ENCODE measurements around the gene MCUB.
A peak's percentile ranks its signal among the peaks of the same experiment; 100 is the strongest.

The MCUB gene

DNA sequence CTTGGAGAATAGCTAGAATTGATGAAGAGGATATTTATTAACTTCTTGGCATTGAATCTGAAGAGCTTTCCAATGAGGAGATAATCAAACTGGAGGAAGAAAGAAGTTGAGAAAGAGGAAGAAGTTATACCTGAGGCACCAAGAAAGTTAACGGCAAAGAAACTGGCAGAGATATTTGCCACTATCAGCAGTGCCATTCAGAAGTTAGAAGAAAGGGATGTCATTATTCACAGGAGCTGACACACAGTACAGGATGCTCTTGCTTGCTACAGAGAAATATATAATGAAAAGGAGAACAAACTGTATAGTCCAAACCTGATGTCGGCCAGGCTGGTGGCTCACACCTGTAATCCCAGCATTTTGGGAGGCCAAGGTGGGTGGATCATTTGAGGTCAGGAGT, 64.5 kb downstream of the MCUB start:
- no peak for DNase-seq

DNA sequence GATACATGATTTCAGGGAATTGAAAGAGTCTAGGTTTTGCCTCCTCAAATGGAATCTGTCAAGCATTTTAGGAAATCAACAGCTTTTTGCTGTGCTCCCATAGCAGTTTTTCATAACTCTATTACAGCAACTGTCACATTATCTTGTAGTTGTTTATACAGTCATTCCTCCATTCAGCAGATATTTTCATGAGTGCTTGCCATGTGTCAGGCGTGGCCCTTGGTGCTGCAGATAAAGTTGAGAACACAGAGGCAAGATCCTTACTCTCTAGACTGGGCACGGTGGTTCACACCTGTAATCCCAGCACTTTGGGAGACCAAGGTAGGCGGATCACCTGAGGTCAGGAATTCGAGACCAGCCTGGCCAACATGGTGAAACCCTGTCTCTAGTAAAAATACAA, 67.3 kb downstream of the MCUB start:
- DNase-seq, result no peak

DNA sequence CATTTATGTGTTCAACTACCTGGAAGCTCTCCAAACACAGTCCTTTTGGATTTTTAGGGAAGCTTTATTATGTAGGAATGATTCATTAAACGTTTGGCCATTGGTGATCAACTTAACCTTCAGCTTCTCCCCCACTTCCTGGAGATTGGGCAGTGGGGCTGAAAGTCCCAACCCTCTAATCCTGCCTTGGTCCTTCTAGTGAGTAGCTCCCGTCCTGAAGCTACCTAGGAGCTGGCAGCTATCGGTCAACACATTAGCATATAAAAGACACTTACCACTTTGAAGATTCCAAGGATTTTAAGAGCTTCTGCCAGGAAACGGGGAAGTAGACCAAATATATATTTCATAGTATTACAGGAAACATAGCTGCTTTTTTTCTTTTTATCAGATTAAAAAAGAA, 69.7 kb downstream of the MCUB start:
- no peak for DNase-seq

DNA sequence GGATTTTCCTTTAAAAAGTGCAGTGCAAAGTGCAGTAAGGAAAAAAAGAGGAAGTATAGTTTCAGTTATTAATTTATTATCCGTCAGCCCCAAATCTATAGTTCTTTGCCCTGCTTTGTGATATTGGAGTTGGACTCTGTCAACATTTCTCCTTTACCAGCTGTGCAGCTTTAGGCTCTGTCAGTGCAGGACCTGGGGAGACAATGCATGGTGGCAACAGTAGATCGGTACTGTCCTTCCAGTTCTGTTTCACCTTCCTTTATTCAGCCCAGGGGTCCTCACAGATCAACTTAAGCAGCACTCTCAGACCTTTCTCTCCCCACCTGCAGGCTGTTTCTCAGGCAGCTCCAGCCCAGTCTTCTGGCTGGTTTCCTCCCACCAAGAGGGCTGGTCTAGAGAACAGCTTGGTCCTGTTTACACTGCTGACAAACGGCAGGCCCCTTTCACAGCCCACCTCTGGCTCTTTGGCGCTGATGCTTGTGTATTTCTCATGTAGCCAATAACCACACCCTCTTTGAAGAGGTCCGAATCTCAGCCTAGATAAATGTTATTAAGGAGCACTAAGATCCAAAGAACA, 71.6 kb downstream of the MCUB start:
- no peak for DNase-seq

DNA sequence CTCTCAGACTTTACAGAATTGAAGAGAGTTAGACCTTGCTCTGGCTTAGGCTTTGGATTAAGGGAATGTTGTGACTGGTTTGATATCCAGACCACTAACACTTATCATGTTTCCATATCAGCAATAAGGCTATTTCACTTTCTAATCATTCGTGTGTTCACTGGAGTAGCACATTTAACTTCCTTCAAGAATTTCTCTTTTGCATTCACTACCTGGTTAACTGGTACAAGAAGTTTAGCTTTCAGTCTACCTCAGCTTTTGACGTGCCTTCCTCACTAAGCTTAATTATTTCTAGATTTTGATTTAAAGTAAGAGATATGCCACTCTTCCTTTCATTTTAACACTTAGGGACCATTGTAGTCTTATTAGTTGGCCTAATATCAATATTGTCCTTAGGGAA, 80.6 kb downstream of the MCUB start:
- no peak for DNase-seq

DNA sequence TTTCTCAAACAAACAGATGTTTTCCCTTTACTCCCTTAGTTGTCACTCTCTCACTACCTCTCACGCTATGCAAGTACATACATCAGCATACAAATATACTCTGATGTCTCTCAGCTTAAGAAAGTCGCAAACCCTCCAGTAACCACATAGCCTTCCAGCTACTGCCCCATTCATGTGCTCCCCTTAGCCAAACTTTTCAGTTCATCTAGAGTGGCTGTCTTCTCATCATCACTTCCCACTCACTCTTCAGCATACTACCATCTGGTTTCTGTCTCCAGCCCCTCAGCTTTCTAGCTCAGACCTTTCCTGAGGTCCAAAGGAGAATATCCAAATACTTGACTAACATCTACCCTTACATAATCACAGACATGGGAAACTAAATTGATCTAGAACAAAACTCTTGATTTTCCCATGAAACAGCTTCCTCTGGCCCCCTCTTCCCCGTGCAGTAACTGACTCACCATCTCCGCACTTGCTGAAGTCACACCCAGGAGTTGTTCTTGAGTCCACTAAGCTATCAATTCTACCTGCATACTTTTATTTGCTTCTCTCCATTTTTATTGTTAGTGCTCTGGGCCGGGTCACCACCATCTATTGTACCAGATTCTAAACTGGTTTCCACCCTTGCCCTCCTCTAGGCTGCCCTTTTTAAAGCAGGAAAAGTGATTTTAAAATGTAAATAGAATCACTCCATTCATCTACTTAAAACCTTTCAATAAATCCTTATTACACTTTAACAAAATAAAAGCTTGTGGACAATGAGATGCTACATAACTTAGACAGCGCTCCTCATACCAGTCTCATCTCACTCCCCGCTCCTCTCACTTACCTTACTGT, 86.0 kb downstream of the MCUB start:
- no peak for DNase-seq

DNA sequence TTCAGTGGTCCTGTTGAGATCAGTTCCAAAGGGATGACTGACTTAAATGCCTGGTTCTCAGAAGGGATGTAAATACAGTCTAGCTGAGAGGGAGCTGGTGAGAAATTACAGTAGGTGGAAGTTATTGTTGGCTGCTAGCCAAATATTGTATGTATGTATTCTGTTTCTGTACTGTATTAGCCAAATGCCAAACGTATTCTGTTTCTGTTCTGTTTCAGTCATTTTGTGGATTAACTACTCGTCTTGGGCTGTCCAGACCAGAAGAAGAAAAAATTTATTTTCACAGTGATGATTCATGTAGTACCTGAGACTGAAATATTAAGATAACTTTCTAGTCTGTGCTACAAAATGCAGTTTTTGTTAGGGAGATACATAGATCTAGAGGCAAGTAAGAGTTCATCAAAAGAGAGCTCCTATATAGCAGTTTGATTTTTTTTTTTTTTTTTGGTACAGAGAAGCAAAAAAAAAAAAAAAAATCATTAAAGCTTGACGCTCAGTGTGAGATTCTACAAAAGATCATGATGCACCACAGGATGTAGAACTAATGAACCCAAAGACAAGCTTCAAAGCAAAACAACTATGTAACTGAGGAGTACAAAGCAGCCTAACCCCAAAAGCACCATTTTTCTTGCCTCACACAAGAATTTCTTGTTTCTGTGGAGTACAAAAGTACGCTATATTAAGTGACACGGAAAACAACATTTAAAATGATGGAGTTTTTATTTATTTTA, 88.4 kb downstream of the MCUB start:
- no peak for DNase-seq

DNA sequence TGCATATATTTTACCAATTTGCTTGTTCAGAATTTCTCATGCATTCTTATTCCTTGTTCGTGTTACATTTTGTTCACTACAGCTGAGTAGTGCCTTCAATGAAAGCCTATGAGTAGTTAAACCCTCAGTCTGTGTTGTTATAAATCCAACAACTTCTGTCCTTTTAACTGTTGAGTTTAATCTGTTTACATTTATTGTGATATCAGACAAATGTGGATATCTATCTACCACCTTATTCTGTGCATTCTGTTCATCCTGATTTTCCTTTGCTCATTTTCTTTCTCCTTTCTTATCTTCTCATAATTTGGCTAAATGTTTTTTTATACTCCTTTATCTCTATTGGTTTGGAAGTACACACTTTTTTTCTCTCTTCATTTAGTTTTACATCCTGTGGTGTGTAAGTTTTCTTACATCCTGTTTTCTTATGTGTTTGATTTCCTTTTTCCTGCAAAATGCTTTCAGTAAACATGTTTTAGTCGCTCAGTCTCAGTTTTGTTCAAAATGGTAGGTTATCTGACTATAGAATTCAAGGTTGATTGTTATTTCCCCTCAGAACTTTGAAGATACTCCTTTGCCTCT, 89.0 kb downstream of the MCUB start:
- no peak for DNase-seq

DNA sequence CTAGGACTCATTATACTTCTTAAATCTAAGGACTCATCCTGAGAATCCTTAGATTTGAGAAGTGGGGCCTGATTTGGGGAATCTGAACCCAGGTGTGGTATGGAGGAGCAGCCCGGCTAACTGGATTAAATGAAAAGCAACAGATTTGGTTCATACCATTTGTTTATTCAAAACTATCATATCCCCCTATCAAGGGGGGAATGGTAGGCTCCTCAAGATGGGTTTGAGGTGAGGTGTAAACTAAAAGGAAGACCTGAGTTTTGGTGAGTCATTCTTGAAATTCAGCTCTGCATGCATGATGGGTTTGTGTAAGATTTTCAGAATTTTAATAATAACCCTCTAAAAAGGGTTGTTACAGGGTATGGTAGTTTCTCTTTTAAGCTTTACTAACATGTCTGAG, 89.8 kb downstream of the MCUB start:
- no peak for DNase-seq

DNA sequence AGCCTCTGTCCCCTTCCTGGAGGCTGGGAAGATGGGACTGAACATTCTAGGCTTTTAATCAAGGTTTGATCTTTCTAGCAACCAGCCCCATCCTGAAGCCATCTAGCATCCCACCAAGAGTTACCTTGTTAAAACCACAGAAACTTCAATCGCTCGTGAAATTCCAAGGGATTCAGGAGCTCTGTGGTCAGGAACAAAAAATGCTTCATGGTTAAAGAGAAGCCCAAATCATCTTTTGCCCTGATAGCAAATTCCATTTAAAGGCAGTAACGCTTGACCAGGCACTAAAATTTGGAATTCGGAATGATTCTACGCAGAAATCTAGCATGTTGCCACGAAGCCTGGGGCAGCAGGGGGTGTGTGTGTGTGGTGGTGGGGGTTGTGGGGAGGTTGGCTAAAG, 95.3 kb downstream of the MCUB start:
- no peak for DNase-seq

DNA sequence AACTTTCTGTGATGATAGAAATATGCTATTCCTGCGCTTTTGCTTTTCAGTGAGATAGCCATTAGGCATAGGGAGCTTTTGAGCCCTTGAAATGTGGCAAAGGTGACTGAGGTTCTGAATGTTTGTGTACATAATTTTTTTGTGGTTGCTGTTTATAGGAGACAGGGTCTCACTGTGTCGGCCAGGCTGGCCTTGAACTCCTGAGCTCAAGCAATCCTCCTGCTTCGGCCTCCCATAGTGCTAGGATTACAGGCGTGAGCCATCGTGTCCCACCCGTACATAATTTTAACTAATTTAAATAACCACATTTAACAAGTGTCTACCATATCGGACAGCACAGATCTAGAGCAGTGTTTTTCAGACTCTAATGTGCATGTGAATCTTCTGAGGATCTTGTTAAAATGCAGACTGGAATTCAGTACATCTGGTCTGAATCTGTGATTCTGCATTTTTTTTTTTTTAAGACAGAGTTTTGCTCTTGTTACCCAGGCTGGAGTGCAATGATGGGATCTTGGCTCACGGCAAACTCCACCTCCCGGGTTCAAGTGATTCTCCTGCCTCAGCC, 97.9 kb downstream of the MCUB start:
- no peak for DNase-seq

DNA sequence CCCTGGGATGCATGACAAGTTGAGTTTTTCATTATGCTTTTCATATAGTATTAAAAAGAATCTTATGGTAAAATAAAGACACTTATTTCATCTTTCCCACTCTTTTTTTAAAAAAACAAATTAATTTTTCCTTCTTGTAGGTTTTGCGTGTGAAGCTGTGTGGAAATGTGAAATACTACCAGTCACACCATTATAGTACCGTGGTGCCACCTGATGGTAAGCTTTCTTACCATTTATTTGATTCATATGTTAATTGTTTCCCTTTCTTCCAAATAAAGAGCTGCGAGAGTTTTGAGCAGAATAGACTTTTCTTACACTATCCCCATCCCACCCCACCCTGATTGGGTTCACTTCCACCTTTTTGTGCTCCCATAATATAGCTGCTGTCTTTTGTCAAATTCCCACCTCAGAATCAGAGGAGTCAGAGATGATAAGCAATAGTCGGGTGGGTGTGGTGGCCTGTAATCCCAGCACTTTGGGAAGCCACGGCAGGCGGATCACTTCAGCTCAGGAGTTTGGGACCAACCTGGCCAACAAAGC, 98.9 kb downstream of the MCUB start:
- peak in 1 of 56 donors; percentile 5 for DNase-seq

DNA sequence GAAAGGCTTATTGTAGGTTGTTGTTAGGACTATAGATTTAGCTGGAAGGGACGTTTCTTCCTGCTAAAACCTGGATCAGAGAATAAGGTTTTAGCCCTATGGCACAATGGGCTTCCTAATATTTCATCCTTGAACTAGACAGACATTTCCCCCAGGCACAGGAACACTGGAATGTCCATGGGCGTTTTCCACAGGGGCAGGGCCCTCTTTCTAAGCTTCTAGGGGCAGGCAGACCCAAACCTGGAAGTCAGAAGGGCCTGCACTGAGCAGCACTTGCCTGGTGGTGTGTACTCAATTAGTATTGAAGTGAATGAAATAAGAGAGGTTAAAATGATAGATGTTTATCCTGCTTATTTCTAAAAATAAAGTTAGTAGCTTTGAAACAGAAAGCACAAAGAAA, 102.1 kb downstream of the MCUB start:
- no peak for DNase-seq

DNA sequence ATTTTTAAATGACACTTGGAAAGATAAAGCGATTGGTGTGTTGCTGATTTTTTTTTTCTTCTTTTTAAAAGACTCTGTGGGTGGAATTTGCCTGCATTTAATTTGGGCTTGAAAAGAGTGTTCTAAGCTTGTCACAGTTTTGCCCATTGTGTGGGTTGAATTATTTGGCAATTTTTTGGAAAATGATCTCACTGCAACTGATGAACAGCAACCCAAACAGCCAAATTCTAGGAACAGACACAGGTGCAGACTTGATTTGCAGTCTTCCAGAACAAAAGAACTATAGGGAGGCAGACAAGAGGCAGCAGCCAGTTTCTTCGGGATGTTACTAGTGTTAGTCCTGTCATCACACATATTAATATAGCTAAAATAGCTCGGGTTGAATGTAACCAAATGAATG, 102.7 kb downstream of the MCUB start:
- peak in 10 of 56 donors; percentile 2 to 34 (median 8) for DNase-seq

DNA sequence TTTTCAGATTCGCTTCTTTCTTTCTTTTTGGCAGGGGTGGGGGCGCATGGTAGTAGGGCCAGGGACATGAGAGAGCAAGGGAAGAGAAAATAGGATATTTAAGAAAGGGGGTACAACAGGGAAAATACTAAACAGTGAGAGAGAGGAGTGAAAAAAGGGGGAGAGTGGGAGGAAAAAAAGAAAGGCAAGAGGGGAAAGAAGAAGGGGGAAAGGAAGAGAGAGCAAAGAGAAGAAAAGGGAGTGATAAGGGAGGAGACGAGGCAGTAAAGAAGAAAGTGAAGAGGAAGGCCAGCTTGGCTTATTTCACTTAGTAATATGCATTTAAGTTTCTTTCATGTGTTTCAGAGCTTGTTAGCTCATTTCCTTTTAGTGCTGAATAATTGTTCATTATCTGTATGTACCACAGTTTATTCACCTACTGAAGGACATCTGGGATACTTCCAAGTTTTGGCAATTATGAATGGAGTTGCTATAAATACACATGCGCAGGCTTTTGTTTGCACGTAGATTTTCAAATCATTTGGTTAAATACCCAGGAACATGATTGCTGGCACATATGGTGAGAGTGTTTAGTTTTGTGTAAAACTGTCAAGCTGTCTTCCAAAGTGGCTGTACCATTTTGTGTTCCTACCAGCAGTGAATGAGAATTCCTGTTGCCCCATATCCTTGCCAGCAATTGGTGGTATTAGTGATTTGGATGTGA, 105.9 kb downstream of the MCUB start:
- DNase-seq, result no peak

DNA sequence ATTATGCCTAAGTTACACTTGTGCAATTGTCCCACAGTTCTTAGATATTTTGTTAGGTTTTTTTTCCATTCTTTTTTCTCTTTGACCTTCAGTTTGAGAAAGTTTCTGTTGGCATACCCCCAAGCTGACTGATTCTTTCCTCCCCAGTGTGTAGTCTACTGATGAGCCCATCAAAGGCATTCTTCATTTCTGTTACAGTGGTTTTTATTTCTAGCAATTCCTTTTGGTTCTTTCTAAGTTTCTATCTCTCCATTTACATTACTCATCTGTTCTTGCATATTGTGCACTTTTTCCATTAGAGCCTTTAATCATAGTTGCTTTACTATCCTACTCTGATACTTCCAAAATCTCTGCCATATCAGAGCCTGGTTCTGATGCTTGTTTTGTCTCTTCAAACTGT, 111.3 kb downstream of the MCUB start:
- no peak for DNase-seq

DNA sequence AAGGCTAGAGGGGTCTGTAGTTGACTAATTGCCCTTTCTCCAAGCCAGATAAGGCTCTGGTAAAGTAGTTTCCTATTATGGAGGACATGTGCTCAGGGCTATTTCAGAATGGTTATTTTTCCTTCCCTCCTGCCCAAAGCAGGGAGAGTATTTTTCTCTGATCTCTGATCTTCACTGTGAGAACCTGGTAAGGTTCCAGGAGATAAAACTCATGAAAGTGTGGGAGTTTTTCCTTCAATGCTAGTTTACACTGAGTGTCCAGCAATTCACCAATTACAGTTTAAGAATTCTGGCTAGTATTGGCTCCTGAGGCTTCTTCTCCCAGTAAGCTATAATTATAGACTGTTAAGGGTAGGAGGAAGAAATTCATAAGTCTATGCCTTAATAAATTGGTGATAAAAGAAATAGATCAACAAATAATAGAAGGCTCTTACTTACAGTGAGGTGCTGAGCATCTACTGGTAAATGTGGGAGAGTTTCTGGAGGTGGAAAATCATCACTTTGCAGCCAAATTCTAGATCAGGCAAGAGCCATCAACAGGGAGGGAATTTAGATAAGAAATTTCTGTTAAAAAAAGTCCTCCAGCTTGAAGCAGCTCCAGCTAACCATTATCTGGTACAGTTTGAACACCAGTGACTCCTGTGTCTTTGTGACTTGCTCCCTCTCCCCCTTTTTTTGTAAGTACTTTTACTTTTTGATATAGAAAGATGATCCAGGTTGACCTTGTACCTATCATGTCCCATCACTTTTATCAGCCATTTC, 112.3 kb downstream of the MCUB start:
- DNase-seq, result no peak

DNA sequence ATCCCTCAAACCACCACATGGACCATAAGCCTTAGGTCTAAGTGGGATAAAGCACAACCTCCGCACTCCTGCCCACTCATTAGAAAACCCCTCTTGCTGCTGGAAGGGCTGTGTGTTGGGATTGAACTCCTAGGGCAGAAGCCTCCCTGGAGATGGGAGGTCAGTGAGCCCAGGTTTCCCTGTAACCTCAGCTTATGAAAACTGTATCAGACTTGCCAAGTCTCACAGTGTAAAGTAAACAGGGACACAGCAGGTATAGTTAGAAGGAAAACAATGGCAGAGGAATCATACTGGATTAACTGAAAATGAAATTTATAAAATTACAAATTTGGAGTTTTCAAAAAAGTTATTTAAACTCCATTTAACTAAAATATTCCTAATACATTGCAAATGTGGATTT, 113.3 kb downstream of the MCUB start:
- no peak for DNase-seq

DNA sequence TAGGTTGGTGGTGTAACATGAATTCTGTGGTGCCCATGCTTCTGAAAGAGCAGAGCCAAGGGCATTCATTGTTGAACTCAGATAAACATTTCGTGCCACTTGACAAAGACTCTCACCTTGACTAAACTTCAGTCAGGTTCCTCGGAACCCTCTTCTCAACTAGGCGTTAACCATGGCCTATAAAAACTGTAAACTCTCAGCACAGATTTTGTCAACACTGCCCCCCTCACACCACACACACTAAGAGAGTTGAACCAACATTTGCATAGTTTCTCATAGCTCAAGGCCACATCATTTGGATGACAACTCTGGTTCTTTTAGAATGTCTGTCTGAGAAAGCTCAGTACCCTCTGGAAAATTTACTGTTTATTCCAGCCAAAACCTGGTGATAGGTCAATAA, 115.1 kb downstream of the MCUB start:
- no peak for DNase-seq

DNA sequence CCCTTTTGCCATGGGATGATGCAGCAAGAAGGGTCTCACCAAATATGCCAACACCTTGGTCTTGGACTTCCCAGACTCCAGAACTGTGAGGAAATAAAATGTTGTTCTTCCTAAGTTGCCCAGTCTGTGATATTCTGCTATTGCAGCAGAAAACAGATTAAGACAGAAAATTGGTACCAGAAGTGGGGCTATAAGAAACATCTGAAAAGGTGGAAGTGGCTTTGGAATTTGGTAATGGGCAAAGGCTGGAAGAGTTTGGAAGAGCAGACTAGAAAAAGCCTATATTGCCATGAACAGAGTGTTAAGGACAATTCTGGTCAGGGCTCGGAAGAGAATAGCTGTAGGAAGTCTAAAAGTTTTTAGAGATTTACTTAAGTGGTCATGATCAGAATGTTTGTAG, 115.8 kb downstream of the MCUB start:
- no peak for DNase-seq
